Prostate gland (tissue), 2 donors: ENCODE results near the gene ADAMTS1.

Source experiments
- CTCF ChIP-seq, 4 experiments: fragments of 200-600 bp in 2 of 4; fragments of 450-650 bp in 2 of 4; sonication (generic) in 2 of 4; IDR thresholded peaks; 1 replicate in 3 of 4; 2 replicates in 1 of 4; pipeline ENCODE4 v1.5.1; 2016 to 2019; ENCODE audit warnings: antibody characterized with exemption in 4 of 4, mild to moderate bottlenecking in 2 of 4, moderate library complexity in 2 of 4
- POLR2A ChIP-seq: fragments of 450-650 bp; IDR thresholded peaks from one replicate; pipeline ENCODE4 v1.6.1; 2016; ENCODE audit warnings: antibody characterized with exemption, mild to moderate bottlenecking

GRCh38 chr21:26804895-26805609, 40.2 kb downstream of the ADAMTS1 start:
- TF ChIP-seq CTCF (IDR thresholded peaks at IDR 0.05) (no peak), POLR2A (no peak)
